Activated naive CD8-positive, alpha-beta T cell treated with anti-CD3 and anti-CD28 coated beads, Interleukin-2, amount 50 U/mL, for 24 hours (primary cell): ENCODE measurements around the gene TMA7.
"Not testable (repeated sequence)": the region's sequence is repeated elsewhere in the genome, so short reads cannot be mapped to it uniquely, and the experiment has no call there.

Experiments
- ATAC-seq: fragments of 150-1000 bp; cut with Tn5 transposase; one replicate; pipeline ENCODE4 v1.10.0; 2021
- DNase-seq: peaks from one replicate; pipeline ENCODE4 v3.0.0; 2021
- H3K27ac Mint-ChIP-seq: one replicate; pipeline ENCODE4 v1.8.0; 2021; ENCODE audit warnings: mild to moderate bottlenecking, mixed read lengths
- H3K27me3 Mint-ChIP-seq: one replicate; pipeline ENCODE4 v1.8.0; 2021; ENCODE audit warnings: mixed read lengths
- H3K36me3 Mint-ChIP-seq: one replicate; pipeline ENCODE4 v1.8.0; 2021; ENCODE audit warnings: low read depth, mixed read lengths
- H3K4me1 Mint-ChIP-seq: one replicate; pipeline ENCODE4 v1.8.0; 2021; ENCODE audit warnings: mixed read lengths
- H3K4me3 Mint-ChIP-seq: one replicate; pipeline ENCODE4 v1.8.0; 2021; ENCODE audit warnings: mild to moderate bottlenecking, moderate library complexity, mixed read lengths
- H3K9me3 Mint-ChIP-seq: one replicate; pipeline ENCODE4 v1.8.0; 2021; ENCODE audit warnings: mixed read lengths

TMA7 gene

GRCh38 chr3:48459773-48460516 is 19.9 kb downstream of the TMA7 start:
- no peaks in the 10 kb centered on the region for H3K27me3 Mint-ChIP-seq
- H3K9me3 Mint-ChIP-seq = no peaks in the 10 kb centered on the region
- ATAC-seq = no peak
- H3K4me3 Mint-ChIP-seq = no peak overlapping the region
- H3K27ac Mint-ChIP-seq = no peak overlapping the region
- DNase-seq = no peak
- H3K36me3 Mint-ChIP-seq = peaks cover 26% of the 10 kb centered on the region
- peaks cover 5% of the 10 kb centered on the region for H3K4me1 Mint-ChIP-seq

GRCh38 chr3:48460517-48460902 is 20.5 kb downstream of the TMA7 start:
- Mint-ChIP-seq H3K4me3 (no peak overlapping the region), H3K27ac (no peak overlapping the region), H3K9me3 (no peaks in the 10 kb centered on the region), H3K36me3 (peaks cover 24% of the 10 kb centered on the region), H3K27me3 (no peaks in the 10 kb centered on the region), H3K4me1 (peaks cover 7% of the 10 kb centered on the region)
- DNase-seq = no peak
- ATAC-seq = no peak

- ATAC-seq, H3K4me3 Mint-ChIP-seq: not testable (repeated sequence)
- H3K4me1 Mint-ChIP-seq = peaks cover 13% of the 10 kb centered on the region
Observed at GRCh38 chr3:48461767-48462166, 21.7 kb downstream of the TMA7 start.

GRCh38 chr3:48463703-48464102 is 23.6 kb downstream of the TMA7 start:
- H3K9me3 Mint-ChIP-seq = no peaks in the 10 kb centered on the region
- peaks cover 35% of the 10 kb centered on the region for H3K36me3 Mint-ChIP-seq
- H3K27ac Mint-ChIP-seq = no peak overlapping the region
- no peak overlapping the region for H3K4me3 Mint-ChIP-seq
- no peak for DNase-seq
- no peaks in the 10 kb centered on the region for H3K27me3 Mint-ChIP-seq
- ATAC-seq = no peak
- H3K4me1 Mint-ChIP-seq = peaks cover 32% of the 10 kb centered on the region

More at GRCh38 chr3:48461767-48462166, 21.7 kb downstream of the TMA7 start:
- H3K9me3 Mint-ChIP-seq, H3K27ac Mint-ChIP-seq, H3K27me3 Mint-ChIP-seq, DNase-seq: not testable (repeated sequence)
- H3K36me3 Mint-ChIP-seq = peaks cover 24% of the 10 kb centered on the region

GRCh38 chr3:48464713-48465221 is 24.7 kb downstream of the TMA7 start:
- no peaks in the 10 kb centered on the region for H3K9me3 Mint-ChIP-seq
- DNase-seq = no peak
- peak overlapping the region; percentile 97 for H3K27ac Mint-ChIP-seq
- H3K4me1 Mint-ChIP-seq = peaks cover 42% of the 10 kb centered on the region
- ATAC-seq = no peak
- H3K4me3 Mint-ChIP-seq = no peak overlapping the region
- no peaks in the 10 kb centered on the region for H3K27me3 Mint-ChIP-seq
- peaks cover 40% of the 10 kb centered on the region for H3K36me3 Mint-ChIP-seq

- Mint-ChIP-seq H3K27me3 (no peaks in the 10 kb centered on the region), H3K4me3 (peak overlapping the region; percentile 92), H3K4me1 (peaks cover 46% of the 10 kb centered on the region), H3K9me3 (no peaks in the 10 kb centered on the region), H3K27ac (peak overlapping the region; percentile 97), H3K36me3 (peaks cover 38% of the 10 kb centered on the region)
- no peak for ATAC-seq
- no peak for DNase-seq
Observed at GRCh38 chr3:48465237-48465530, 25.1 kb downstream of the TMA7 start.

GRCh38 chr3:48465531-48466378 is 25.7 kb downstream of the TMA7 start:
- ATAC-seq (peak; percentile 90), DNase-seq (peak; percentile 84)
- peaks cover 49% of the 10 kb centered on the region for H3K4me1 Mint-ChIP-seq
- H3K27ac Mint-ChIP-seq = peak overlapping the region; percentile 97
- no peaks in the 10 kb centered on the region for H3K27me3 Mint-ChIP-seq
- peak overlapping the region; percentile 92 for H3K4me3 Mint-ChIP-seq
- H3K9me3 Mint-ChIP-seq = no peaks in the 10 kb centered on the region
- H3K36me3 Mint-ChIP-seq = peaks cover 36% of the 10 kb centered on the region

- Mint-ChIP-seq H3K27ac (peak overlapping the region; percentile 97), H3K9me3 (no peaks in the 10 kb centered on the region), H3K4me1 (peaks cover 49% of the 10 kb centered on the region), H3K36me3 (peaks cover 30% of the 10 kb centered on the region), H3K27me3 (no peaks in the 10 kb centered on the region), H3K4me3 (peak overlapping the region; percentile 92)
- no peak for DNase-seq
- ATAC-seq = peak; percentile 33
Observed at GRCh38 chr3:48466386-48467109, 26.5 kb downstream of the TMA7 start.

- ATAC-seq (no peak), DNase-seq (no peak)
- Mint-ChIP-seq H3K4me1 (peaks cover 49% of the 10 kb centered on the region), H3K4me3 (peak overlapping the region; percentile 92), H3K27me3 (no peaks in the 10 kb centered on the region), H3K36me3 (peaks cover 30% of the 10 kb centered on the region), H3K27ac (peak overlapping the region; percentile 97), H3K9me3 (no peaks in the 10 kb centered on the region)
Observed at GRCh38 chr3:48467110-48467454, 27.0 kb downstream of the TMA7 start.

- Mint-ChIP-seq H3K27me3 (no peaks in the 10 kb centered on the region), H3K4me3 (peak overlapping the region; percentile 92), H3K27ac (peak overlapping the region; percentile 97), H3K36me3 (peaks cover 30% of the 10 kb centered on the region), H3K4me1 (peaks cover 53% of the 10 kb centered on the region), H3K9me3 (no peaks in the 10 kb centered on the region)
- DNase-seq (no peak), ATAC-seq (no peak)
Observed at GRCh38 chr3:48467473-48468267, 27.6 kb downstream of the TMA7 start.

GRCh38 chr3:48468329-48468731 is 28.3 kb downstream of the TMA7 start:
- Mint-ChIP-seq H3K36me3 (peaks cover 31% of the 10 kb centered on the region), H3K4me3 (peak overlapping the region; percentile 92), H3K27me3 (no peaks in the 10 kb centered on the region), H3K9me3 (no peaks in the 10 kb centered on the region), H3K27ac (peak overlapping the region; percentile 97), H3K4me1 (peaks cover 59% of the 10 kb centered on the region)
- DNase-seq (no peak), ATAC-seq (no peak)

GRCh38 chr3:48469046-48469915 is 29.2 kb downstream of the TMA7 start:
- ATAC-seq (no peak), DNase-seq (no peak)
- Mint-ChIP-seq H3K27ac (peak overlapping the region; percentile 80), H3K36me3 (peaks cover 31% of the 10 kb centered on the region), H3K4me3 (peak overlapping the region; percentile 35), H3K9me3 (no peaks in the 10 kb centered on the region), H3K27me3 (no peaks in the 10 kb centered on the region), H3K4me1 (peaks cover 65% of the 10 kb centered on the region)

- Mint-ChIP-seq H3K27ac (peak overlapping the region; percentile 80), H3K27me3 (no peaks in the 10 kb centered on the region), H3K4me3 (peak overlapping the region; percentile 35), H3K36me3 (peaks cover 31% of the 10 kb centered on the region), H3K4me1 (peaks cover 69% of the 10 kb centered on the region), H3K9me3 (no peaks in the 10 kb centered on the region)
- ATAC-seq (no peak), DNase-seq (no peak)
Observed at GRCh38 chr3:48470286-48470685, 30.2 kb downstream of the TMA7 start.
